Measurements from ENCODE around the gene LYST.
"Not testable (repeated sequence)": the region's sequence is repeated elsewhere in the genome, so short reads cannot be mapped to it uniquely, and the experiment has no call there.

LYST gene

DNA sequence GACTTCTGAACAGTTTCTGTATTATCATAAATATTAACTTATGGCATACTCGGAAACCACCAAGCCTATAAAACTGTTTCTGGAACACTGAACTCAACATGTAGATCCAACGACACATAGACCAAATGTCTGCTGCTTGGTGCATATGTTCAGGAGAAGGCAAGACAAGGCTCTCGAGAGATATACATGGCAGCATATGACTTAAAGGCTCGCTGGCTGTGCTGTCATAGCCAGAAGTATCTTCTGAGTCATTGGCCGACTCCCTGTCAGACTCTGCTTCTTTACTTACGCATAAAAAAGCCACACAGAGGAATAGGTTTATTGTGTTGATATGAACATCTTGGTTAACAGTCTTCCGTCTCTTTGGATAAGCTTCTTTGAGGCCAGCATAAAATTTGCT is 60.6 kb downstream of the LYST start:
- TF ChIP-seq POLR2A (IDR thresholded peaks at IDR 0.05; ENCODE audit: low read depth, low read length): no peak
- no peak for TF ChIP-seq POLR2AphosphoS5 (IDR thresholded peaks at IDR 0.05; ENCODE audit: low read depth, low read length)
- no peak for TF ChIP-seq TAF1 (IDR thresholded peaks at IDR 0.05; ENCODE audit: borderline replicate concordance, low read depth, low read length)
- FAIRE-seq: peak; percentile 60

DNA sequence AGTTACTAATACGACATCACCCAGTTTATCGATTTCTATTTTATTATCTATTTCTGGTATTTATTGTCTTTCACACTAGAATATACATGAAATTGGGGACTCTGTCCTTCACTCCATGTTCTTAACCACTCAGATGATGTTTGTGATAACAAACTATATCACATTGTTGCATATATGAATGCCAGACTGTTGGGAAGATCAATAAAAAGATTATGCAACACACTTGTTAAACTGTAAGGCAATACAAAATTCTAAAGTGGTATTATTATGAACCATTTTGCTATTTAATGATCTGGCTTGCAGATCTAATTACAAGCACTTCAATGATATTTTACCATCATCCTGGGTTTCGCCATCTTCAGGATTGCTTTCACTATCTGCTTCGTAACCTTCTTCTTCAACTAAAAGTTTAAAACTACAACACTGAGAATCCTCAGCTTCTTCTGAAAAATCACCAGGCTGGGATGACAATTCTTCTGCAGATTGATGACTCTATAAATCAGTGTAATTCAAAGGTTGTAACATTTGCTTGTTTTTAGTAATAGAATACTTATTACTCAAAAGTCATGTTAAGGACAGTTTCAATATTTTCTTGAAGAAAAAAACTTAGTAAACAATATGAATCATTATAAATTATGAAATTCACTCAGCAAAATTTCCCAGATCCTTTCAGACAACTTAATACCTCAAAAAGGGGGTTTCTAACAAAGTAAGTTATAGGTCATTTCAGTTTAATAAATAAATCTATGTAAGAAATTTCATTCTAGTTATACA is 63.9 kb downstream of the LYST start:
- FAIRE-seq: no peak
- DNase-seq (ENCODE audit: insufficient read length): no peak
- TF ChIP-seq POLR2AphosphoS5 (IDR thresholded peaks at IDR 0.05; ENCODE audit: low read depth, low read length) (no peak), POLR2A (IDR thresholded peaks at IDR 0.05; ENCODE audit: low read depth, low read length) (no peak), TAF1 (IDR thresholded peaks at IDR 0.05; ENCODE audit: borderline replicate concordance, low read depth, low read length) (no peak)

More for the DNA sequence above, 60.6 kb downstream of the LYST start:
- DNase-seq (ENCODE audit: insufficient read length): no peak

DNA sequence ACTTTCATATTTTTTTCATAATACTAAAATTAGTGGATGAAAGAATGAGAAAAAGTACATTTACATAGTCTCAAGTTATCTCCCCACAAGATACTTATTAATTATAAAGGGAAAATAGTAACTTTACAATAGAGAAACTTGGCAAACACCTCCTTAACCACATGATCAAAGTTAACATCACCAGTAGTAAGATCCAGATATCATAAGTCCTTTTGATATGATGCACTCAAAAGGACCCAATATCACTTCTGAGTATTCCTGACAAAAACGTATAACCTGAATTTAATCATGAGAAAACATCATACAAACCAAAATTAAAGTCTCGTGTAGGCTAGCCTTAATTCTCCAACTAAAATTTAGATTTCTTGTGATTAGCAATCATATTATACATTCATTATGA is 67.4 kb downstream of the LYST start:
- FAIRE-seq: peak; percentile 40

DNA sequence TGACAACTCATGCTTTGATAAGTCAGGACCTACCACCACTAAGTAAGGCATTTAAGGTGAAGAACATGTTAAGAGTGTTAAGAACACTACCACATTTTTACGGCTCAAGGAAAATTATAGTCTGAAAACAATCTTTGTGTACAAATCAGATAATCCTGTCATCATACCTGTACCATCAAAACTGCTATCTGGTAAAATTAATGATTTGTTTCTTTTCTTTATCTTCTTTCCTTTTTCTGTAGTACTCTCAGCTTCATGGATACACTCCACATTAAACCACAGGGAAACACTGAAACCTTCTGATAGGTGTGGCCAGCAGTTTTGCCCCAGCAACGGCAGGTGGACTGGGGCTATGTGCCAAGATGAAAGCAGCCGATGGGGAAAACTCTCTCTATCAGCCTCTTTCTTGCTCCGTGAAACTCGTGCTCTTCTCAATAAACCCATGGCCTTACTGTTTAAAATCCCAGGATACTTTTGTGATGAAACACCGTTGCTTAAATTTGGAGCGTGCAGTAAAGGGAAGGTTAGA is 75.1 kb downstream of the LYST start:
- DNase-seq (ENCODE audit: insufficient read length) (no peak), FAIRE-seq (no peak)
- TF ChIP-seq POLR2A (IDR thresholded peaks at IDR 0.05; ENCODE audit: low read depth, low read length): no peak
- no peak for TF ChIP-seq POLR2AphosphoS5 (IDR thresholded peaks at IDR 0.05; ENCODE audit: low read depth, low read length)
- no peak for TF ChIP-seq TAF1 (IDR thresholded peaks at IDR 0.05; ENCODE audit: borderline replicate concordance, low read depth, low read length)

More for the DNA sequence above, 67.4 kb downstream of the LYST start:
- TF ChIP-seq POLR2A (IDR thresholded peaks at IDR 0.05; ENCODE audit: low read depth, low read length) (no peak), POLR2AphosphoS5 (IDR thresholded peaks at IDR 0.05; ENCODE audit: low read depth, low read length) (no peak)
- DNase-seq (ENCODE audit: insufficient read length): no peak

DNA sequence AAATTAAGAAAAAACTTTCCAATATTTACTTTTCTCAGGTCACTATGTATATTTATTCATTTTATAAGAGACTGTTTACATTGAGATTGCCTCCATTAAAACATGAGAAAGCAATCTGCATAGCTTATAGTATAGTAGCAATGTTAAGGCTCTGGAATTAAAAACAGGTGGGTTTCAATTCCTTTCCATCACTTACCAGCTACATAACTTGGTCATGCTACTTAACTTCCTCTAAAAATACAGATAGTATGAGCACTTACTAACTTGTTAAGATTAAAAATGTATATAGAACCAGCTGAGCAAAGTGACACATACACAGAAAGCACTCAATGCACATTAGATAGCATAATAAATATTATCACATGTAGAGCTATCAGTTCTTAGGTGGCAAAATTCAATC is 76.6 kb downstream of the LYST start:
- FAIRE-seq: no peak
- no peak for TF ChIP-seq TAF1 (IDR thresholded peaks at IDR 0.05; ENCODE audit: borderline replicate concordance, low read depth, low read length)
- TF ChIP-seq POLR2A (IDR thresholded peaks at IDR 0.05; ENCODE audit: low read depth, low read length): no peak
- no peak for TF ChIP-seq POLR2AphosphoS5 (IDR thresholded peaks at IDR 0.05; ENCODE audit: low read depth, low read length)
- no peak for DNase-seq (ENCODE audit: insufficient read length)

DNA sequence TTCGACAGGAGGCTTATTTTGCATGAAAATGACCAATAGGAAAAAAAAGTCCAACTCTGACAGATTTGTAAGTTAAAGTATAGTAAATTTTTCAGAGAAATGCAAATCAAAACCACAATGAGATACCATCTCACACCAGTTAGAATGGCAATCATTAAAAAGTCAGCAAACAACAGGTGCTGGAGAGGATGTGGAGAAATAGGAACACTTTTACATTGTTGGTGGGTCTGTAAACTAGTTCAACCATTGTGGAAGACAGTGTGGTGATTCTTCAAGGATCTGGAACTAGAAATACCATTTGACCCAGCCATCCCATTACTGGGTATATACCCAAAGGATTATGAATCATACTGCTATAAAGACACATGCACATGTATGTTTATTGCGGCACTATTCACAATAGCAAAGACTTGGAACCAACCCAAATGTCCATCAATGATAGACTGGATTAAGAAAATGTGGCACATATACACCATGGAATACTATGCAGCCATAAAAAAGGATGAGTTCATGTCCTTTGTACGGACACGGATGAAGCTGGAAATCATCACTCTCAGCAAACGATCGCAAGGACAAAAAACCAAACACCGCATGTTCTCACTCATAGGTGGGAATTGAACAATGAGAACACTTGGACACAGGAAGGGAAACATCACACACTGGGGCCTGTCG is 80.3 kb downstream of the LYST start:
- not testable (repeated sequence) for FAIRE-seq; DNase-seq (ENCODE audit: insufficient read length)

DNA sequence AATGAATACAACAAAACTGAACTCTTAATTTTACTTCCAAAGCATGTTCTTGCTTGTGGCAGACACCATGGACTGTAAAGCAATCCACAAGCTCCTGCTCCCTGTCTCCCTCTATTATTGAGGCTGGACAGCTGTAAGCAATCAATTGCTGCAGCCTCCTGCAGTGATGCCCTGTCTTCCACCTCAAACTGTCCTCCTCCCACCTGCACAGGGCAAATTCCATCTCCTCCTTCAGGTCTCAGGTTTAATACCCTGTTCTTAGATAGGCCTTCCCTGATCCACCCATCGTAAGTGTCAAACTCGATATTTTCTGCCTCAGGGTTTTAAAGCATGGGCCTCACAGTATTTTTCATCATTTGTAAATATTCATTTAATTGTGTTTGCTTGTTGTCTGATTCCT is 81.8 kb downstream of the LYST start:
- FAIRE-seq: no peak
- DNase-seq (ENCODE audit: insufficient read length): no peak
- TF ChIP-seq POLR2A (IDR thresholded peaks at IDR 0.05; ENCODE audit: low read depth, low read length) (no peak), TAF1 (IDR thresholded peaks at IDR 0.05; ENCODE audit: borderline replicate concordance, low read depth, low read length) (no peak), POLR2AphosphoS5 (IDR thresholded peaks at IDR 0.05; ENCODE audit: low read depth, low read length) (no peak)

DNA sequence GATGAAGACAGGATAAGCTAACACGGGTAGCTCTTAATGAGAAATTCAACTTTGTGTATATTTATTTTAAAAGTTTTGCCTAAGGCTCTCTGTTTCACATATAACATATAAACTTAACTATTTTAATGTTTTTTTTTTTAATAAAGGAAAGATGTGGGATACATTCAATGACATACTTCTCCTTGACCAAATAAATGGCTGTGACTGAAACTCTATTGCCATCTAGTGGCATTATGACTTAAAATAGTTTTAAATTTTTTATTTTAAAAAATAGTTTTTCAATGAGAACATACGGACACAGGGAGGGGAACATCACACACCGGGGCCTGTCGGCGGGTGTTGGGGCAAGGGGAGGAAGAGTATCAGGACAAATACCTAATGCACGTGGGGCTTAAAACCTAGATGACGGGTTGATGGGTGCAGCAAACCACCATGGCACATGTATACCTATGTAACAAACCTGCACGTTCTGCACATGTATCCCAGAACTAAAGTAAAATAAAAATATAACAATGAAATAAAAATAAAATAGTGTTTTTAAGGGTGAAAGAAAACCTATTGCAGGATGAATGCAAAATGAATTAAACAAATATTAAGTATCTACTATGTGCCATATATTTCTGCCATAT is 83.4 kb downstream of the LYST start:
- FAIRE-seq (no peak), DNase-seq (ENCODE audit: insufficient read length) (no peak)
- TF ChIP-seq POLR2A (IDR thresholded peaks at IDR 0.05; ENCODE audit: low read depth, low read length) (no peak), POLR2AphosphoS5 (IDR thresholded peaks at IDR 0.05; ENCODE audit: low read depth, low read length) (no peak), TAF1 (IDR thresholded peaks at IDR 0.05; ENCODE audit: borderline replicate concordance, low read depth, low read length) (no peak)

DNA sequence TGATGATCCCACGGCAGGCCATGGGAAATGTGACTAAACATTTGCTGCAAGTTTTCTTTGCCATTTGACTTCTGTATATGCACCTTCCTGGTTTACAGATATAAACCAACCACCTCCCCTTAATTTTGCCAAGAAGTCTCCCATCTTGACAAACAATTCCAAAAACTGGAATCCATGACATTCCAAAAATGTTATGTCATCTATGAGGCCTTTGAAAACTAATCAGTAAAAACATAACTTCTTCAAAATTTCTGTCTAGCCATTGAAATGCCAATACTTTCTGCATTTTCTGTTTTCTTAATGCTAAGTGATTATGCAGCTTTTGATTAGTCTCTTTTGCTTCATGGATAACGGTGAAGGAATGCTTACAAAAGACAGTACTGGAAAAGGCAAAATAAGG is 84.1 kb downstream of the LYST start:
- no peak for DNase-seq (ENCODE audit: insufficient read length)
- no peak for FAIRE-seq
- no peak for TF ChIP-seq POLR2A (IDR thresholded peaks at IDR 0.05; ENCODE audit: low read depth, low read length)
- no peak for TF ChIP-seq TAF1 (IDR thresholded peaks at IDR 0.05; ENCODE audit: borderline replicate concordance, low read depth, low read length)
- TF ChIP-seq POLR2AphosphoS5 (IDR thresholded peaks at IDR 0.05; ENCODE audit: low read depth, low read length): no peak

DNA sequence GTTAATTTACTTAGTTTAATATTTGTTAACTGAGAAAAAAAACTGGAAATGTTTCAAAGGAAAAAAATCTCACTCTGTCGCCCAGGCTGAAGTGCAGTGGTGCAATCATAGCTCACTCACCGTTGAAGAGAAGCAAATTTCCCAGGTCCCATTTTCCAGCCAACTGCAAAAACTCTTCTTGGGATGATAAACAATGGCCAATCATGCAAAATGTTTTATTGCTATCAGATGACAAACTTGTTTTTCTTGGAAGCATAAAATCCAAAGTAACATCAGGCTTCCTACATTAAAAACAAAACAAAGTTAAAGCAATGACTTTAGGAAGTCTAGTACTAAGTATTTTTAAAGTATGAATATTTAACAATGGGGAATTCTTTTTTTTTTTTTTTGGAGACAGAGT is 84.9 kb downstream of the LYST start:
- no peak for DNase-seq (ENCODE audit: insufficient read length)
- TF ChIP-seq POLR2AphosphoS5 (IDR thresholded peaks at IDR 0.05; ENCODE audit: low read depth, low read length): no peak
- no peak for TF ChIP-seq TAF1 (IDR thresholded peaks at IDR 0.05; ENCODE audit: borderline replicate concordance, low read depth, low read length)
- TF ChIP-seq POLR2A (IDR thresholded peaks at IDR 0.05; ENCODE audit: low read depth, low read length): no peak
- FAIRE-seq: no peak

DNA sequence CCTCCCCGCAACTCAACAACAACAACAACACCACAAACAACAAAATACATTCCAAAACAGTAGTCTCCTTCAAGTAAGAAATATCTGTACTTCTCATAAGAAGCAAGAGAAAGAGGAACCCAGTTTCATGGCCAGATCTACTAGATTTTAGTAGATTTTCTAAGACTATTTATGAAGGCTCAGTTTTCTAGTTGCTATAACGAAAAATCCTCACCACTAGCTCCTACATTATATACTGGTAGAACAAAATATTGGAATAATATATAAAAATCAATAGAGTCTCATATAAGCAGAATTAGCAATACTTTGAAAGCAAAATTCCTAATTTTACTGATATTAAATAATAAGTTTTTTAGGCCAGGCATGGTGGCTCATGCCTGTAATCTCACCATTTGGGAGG is 86.9 kb downstream of the LYST start:
- FAIRE-seq: no peak
- no peak for TF ChIP-seq POLR2AphosphoS5 (IDR thresholded peaks at IDR 0.05; ENCODE audit: low read depth, low read length)
- no peak for TF ChIP-seq TAF1 (IDR thresholded peaks at IDR 0.05; ENCODE audit: borderline replicate concordance, low read depth, low read length)
- no peak for TF ChIP-seq POLR2A (IDR thresholded peaks at IDR 0.05; ENCODE audit: low read depth, low read length)

DNA sequence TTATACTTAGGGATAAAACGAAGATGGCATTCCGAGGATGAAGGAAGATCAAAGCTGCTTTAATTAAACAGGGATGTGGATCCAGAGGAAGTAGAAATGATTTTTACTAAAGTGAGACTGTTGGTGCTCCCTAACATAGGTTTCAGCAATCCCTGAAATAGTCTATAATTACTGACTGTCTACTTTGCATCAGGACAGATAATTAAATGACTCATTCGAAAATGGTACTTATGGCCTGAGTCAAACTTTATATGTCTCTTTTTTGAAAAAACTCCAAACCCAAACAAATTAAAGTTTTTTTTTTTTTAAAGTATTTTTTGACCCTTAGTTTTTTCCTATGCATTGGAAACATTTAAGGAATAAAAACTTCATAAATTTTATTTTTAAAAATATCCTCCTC is 90.3 kb downstream of the LYST start:
- TF ChIP-seq POLR2AphosphoS5 (IDR thresholded peaks at IDR 0.05; ENCODE audit: low read depth, low read length) (no peak), TAF1 (IDR thresholded peaks at IDR 0.05; ENCODE audit: borderline replicate concordance, low read depth, low read length) (no peak), POLR2A (IDR thresholded peaks at IDR 0.05; ENCODE audit: low read depth, low read length) (no peak)
- no peak for DNase-seq (ENCODE audit: insufficient read length)
- no peak for FAIRE-seq

More for the DNA sequence above, 86.9 kb downstream of the LYST start:
- DNase-seq (ENCODE audit: insufficient read length): no peak
